GM12891 (cell line): Measurements from ENCODE around the gene MTMR12.
"Not testable (repeated sequence)": the region's sequence is repeated elsewhere in the genome, so short reads cannot be mapped to it uniquely, and the experiment has no call there.

Experiments
- DNase-seq: peaks from one replicate; pipeline ENCODE4 v3.0.0; 2011; ENCODE audit warnings: low spot score; ENCODE audit not compliant: insufficient read length
- FAIRE-seq: peaks from 2 replicates; lab custom pipeline; 2011; peaks lifted over from hg19 to GRCh38; lab: Jason Lieb, UNC
- PAX5 ChIP-seq: IDR thresholded peaks from 2 replicates; pipeline ENCODE4 v1.6.1; 2011; ENCODE audit warnings: low read length, moderate library complexity, mild to moderate bottlenecking; ENCODE audit not compliant: insufficient read depth, severe bottlenecking
- POLR2A ChIP-seq: IDR thresholded peaks from 2 replicates; pipeline ENCODE4 v1.6.1; 2011; ENCODE audit warnings: low read depth, low read length, control low read depth
- POLR2AphosphoS5 ChIP-seq: IDR thresholded peaks from 2 replicates; pipeline ENCODE4 v1.6.1; 2011; ENCODE audit warnings: low read depth, low read length, control low read depth
- POU2F2 ChIP-seq: IDR thresholded peaks from 2 replicates; pipeline ENCODE4 v1.6.1; 2011; ENCODE audit warnings: low read depth, mild to moderate bottlenecking, control low read depth, low read length, moderate library complexity
- SPI1 ChIP-seq: IDR thresholded peaks from 2 replicates; pipeline ENCODE4 v1.6.1; 2011; ENCODE audit warnings: low read depth, low read length, control low read depth
- TAF1 ChIP-seq: IDR thresholded peaks from 2 replicates; pipeline ENCODE4 v1.6.1; 2011; ENCODE audit warnings: low read depth, low read length, control low read depth

MTMR12 gene

DNA sequence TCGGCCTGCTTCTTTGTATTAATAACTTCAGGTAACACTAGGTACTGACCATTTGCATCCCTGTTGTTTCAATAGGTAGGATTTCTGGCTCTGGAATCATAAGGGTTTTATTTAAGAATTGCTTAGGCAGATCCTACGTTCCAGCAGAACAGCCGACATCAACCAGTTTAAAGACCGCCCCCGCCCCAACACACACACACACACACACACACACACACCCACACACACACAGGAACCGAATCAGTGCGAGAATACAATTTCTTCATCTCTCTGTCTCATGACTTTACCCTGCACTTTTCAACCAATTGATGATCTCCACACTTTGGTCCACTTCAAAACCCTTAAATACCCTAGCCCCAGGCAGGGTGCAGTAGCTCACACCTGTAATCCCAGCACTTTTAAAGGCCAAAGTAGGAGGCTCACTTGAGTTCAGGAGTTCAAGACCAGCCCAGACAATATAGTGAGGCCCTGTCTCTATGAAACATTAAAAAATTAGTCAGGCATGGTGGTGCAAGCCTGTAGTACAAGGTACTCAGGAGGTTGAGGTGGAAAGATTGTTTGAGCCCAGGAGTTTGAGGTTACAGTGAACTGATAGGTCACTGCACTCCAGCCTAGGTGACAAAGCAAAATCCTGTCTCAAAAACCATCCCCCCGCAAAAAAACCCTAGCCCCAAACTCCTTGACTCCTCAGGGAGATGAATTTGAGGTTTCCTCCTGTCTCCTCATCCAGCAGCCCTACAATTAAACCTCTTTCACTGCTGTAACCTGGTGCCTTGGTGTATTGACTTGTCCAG lies 2.7 kb upstream of the MTMR12 start:
- TF ChIP-seq TAF1 (no peak), SPI1 (no peak), PAX5 (no peak), POU2F2 (no peak)
- FAIRE-seq (no peak), DNase-seq (no peak)

DNA sequence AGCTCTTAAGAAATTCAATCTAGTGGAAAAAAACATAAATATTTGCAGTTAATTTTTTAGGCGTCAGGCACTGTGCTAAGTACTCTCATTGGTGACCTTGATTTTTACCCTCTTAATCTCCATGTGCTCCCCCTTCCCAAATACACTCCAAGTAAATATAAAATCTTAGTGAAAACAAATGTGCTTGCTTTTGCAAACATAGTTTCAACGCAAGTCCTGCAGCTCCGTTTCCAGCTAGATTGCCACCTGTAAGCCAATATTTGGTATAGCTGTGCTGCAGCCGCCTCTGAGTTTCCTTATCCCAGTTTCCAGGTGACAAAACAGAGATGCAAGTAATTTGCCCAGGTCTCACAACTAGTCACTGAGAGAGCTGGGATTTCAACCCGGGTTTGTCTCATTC lies 1.9 kb upstream of the MTMR12 start:
- TF ChIP-seq POU2F2 (no peak), PAX5 (no peak), SPI1 (no peak), POLR2AphosphoS5 (no peak), POLR2A (no peak), TAF1 (no peak)
- no peak for DNase-seq
- FAIRE-seq = no peak

- FAIRE-seq, DNase-seq: not testable (repeated sequence)
These were observed 1.4 kb upstream of the MTMR12 start for GRCh38 chr5:32314152-32314488.

DNA sequence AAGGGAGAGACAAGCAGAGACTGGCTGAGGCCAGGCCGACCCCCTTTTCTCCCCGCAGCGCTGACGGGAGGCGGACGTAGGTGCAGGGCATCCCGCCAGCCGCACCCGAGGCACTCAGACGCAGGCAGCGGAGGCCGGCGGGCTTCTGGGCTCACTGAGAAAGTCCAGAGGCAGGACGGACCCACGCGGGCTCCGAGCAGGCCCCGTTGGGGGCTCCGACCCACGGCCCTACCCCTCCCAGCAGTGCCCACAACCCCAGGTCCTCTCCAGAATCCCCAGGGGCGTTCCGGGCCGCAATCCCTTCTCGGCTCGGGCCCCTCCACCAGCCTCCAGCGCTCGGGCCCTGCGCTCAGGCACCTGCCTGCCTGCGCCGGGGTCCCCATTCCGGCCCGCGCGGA lies 543 bp downstream of the MTMR12 start:
- FAIRE-seq (no peak), DNase-seq (peak; percentile 33)

DNA sequence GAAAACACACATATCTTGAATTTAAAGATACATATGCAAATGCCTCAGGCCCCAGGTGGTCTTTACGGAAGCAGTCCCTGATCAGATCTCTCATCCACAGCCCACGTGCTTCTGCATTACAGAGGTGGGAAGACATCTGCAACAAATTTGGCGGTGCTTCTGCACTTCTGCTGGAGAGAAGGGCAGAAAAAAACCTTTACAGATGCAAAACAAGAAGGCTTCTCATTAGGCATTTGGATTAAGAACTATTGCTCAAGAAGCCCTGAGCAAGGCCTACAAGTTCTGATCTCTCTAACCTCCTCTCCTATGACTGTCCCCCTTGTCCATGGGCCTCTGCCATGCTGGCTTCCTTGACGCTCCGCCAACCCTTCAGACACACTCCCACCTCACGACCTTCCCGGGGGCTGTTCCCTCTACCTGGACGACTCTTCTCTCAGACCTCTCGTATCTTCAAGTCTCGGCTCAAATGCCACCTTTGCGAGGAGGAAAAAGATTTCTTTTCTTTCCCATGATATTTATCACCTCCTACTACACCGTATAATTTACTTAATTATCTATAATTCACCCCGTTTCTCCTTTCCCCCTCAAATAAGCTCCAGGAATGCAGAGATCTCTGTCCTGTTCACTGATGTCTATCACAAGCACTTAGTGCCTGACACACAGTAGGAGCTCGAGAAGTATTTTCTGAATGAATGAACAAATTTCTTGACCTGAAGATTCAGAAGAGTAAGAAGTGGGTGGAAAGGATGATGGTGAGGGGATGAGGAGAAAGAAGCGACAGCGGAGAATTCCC lies 1.1 kb downstream of the MTMR12 start:
- TF ChIP-seq PAX5 (no peak), POLR2A (no peak), POU2F2 (peak; percentile 89; the same call in 1 of the 2 replicates), POLR2AphosphoS5 (no peak), TAF1 (no peak)
- no peak for DNase-seq
- FAIRE-seq = peak; percentile 33

More for the DNA sequence above, 543 bp downstream of the MTMR12 start:
- no peak for TF ChIP-seq SPI1
- no peak for TF ChIP-seq POU2F2
- TF ChIP-seq POLR2AphosphoS5 = no peak
- TF ChIP-seq POLR2A = no peak
- TF ChIP-seq PAX5 = no peak
- no peak for TF ChIP-seq TAF1

DNA sequence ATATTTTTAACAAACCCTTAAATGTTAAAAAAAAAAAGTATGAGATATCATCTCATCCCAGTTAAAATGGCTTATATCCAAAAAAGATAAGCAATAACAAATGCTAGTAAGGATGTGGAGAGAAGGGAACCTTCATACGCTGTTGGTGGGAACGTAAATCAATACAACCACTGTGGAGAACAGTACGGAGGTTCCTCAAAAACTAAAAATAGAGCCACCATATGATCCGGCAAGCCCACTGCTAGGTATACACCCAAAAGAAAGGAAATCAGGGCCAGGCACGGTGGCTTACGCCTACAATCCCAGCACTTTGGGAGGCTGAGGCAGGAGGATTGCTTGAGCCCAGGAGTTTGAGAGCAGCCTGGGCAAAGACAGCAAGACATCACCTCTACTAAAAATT lies 3.0 kb downstream of the MTMR12 start:
- DNase-seq (no peak), FAIRE-seq (no peak)
- TF ChIP-seq POU2F2 (no peak), SPI1 (no peak), POLR2AphosphoS5 (no peak), PAX5 (no peak)

GRCh38 chr5:32308946-32309345 lies 3.8 kb downstream of the MTMR12 start:
- no peak for FAIRE-seq
- DNase-seq = no peak
- no peak for TF ChIP-seq POLR2A
- TF ChIP-seq PAX5 = no peak
- no peak for TF ChIP-seq TAF1
- no peak for TF ChIP-seq POLR2AphosphoS5
- no peak for TF ChIP-seq POU2F2
- TF ChIP-seq SPI1 = no peak

DNA sequence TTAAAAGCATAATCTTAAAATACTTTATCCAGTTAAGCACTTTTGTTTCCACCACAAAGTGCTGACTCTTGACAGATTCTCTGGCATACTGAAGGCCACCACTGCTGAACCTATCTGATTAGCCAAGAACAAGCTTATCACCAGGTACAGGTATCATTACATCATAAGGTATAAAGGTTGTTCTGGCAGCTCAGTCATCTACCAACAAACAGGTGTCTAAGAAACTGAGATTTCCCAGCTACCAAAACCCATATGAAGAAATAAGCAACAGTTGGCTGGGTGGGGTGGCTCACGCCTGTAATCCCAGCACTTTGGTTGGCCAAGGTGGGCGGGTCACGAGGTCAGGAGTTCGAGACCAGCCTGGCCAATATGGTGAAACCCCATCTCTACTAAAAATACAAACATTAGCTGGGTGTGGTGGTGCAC lies 5.0 kb downstream of the MTMR12 start:
- DNase-seq = no peak
- TF ChIP-seq POLR2A (no peak), POU2F2 (no peak), POLR2AphosphoS5 (no peak), SPI1 (no peak), PAX5 (no peak), TAF1 (no peak)
- no peak for FAIRE-seq

DNA sequence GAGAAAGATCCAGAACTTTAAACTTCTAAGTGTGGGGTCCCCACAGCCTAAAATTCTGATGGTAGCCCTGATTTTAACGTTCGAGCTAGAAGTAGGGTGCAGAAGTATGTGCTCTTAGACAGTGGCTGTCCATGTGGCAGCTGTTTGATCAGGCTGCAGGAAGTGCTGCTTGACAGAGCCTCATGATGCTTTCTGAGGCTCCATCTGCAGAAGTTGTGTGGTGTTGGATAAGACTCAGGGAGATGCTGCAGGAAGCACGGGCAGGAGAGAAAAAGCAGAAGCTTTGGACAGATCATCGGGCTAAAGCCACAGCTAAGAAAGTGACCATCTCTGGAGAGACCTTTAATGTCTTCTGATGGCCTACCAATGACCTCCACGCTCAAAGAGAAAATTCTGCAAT lies 8.1 kb downstream of the MTMR12 start:
- no peak for TF ChIP-seq POU2F2
- TF ChIP-seq POLR2AphosphoS5 = no peak
- TF ChIP-seq TAF1 = no peak
- no peak for TF ChIP-seq PAX5
- no peak for TF ChIP-seq SPI1
- no peak for TF ChIP-seq POLR2A
- DNase-seq = no peak
- FAIRE-seq = peak; percentile 31

DNA sequence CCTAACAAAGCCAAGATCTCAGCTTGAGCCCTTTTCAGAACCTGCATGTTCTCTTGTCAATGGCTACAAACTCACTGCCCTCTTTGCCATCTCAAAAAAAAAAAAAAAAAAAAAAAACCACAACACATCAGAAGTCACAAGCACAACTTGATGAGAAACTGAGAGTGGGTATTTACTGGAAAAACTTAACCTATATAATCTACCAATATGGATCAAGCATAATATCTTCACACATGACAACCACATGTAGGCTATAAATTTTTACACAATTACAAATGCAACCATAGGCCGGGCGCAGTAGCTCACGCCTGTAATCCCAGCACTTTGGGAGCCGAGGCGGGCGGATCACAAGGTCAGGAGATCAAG lies 9.0 kb downstream of the MTMR12 start:
- DNase-seq (no peak), FAIRE-seq (no peak)
- no peak for TF ChIP-seq POLR2AphosphoS5
- TF ChIP-seq TAF1 = no peak
- no peak for TF ChIP-seq PAX5
